Astrocyte of the hippocampus (primary cell): ENCODE data around the gene ZNF592.
"Not testable (repeated sequence)": the region's sequence is repeated elsewhere in the genome, so short reads cannot be mapped to it uniquely, and the experiment has no call there.

Source experiments
- DNase-seq: peaks from one replicate; pipeline ENCODE4 v3.0.0; 2011; ENCODE audit warnings: low read depth, low spot score

ZNF592 gene

GRCh38 chr15:84741121-84741520 is 7.3 kb upstream of the ZNF592 start:
- no peak for DNase-seq

GRCh38 chr15:84747416-84748273 is 747 bp upstream of the ZNF592 start:
- DNase-seq = peak; percentile 82

GRCh38 chr15:84749111-84749991 is 959 bp downstream of the ZNF592 start:
- peak; percentile 39 for DNase-seq

GRCh38 chr15:84750583-84751092 is 2.2 kb downstream of the ZNF592 start:
- DNase-seq = no peak

- not testable (repeated sequence) for DNase-seq
Observed at GRCh38 chr15:84751721-84752120, 3.3 kb downstream of the ZNF592 start.

GRCh38 chr15:84752195-84752594 is 3.8 kb downstream of the ZNF592 start:
- no peak for DNase-seq

- DNase-seq = peak; percentile 47
Observed at GRCh38 chr15:84752700-84753099, 4.3 kb downstream of the ZNF592 start.

GRCh38 chr15:84754889-84755288 is 6.5 kb downstream of the ZNF592 start:
- not testable (repeated sequence) for DNase-seq

- DNase-seq = no peak
Observed at GRCh38 chr15:84755736-84756527, 7.5 kb downstream of the ZNF592 start.

- no peak for DNase-seq
Observed at GRCh38 chr15:84759018-84759417, 10.6 kb downstream of the ZNF592 start.

GRCh38 chr15:84760219-84760618 is 11.8 kb downstream of the ZNF592 start:
- DNase-seq = no peak

GRCh38 chr15:84761607-84762131 is 13.3 kb downstream of the ZNF592 start:
- no peak for DNase-seq

GRCh38 chr15:84762840-84763572 is 14.6 kb downstream of the ZNF592 start:
- no peak for DNase-seq

- no peak for DNase-seq
Observed at GRCh38 chr15:84764585-84764984, 16.2 kb downstream of the ZNF592 start.

GRCh38 chr15:84764989-84765388 is 16.6 kb downstream of the ZNF592 start:
- DNase-seq = no peak

GRCh38 chr15:84765675-84766074 is 17.3 kb downstream of the ZNF592 start:
- DNase-seq = no peak

GRCh38 chr15:84766461-84767035 is 18.2 kb downstream of the ZNF592 start:
- DNase-seq = no peak

- DNase-seq = no peak
Observed at GRCh38 chr15:84772031-84772430, 23.6 kb downstream of the ZNF592 start.

- no peak for DNase-seq
Observed at GRCh38 chr15:84772467-84772866, 24.1 kb downstream of the ZNF592 start.

- DNase-seq = no peak
Observed at GRCh38 chr15:84773716-84774115, 25.3 kb downstream of the ZNF592 start.
